ENCODE data around the gene PPARGC1A. TPM values are rescaled to one million over a fixed set of nuclear protein-coding genes. Genes with fewer than 3 reads are reported as not detected.

Gene PPARGC1A
- total and polyA plus RNA-seq, 10 of the 15 experiments (the other 5 are each of a cell fraction or from before 2014, with no cell fraction given), result 0.01 to 0.05 (median 0.04) TPM; not detected in 7

- ChIA-PET CTCF (no interaction called here), POLR2A (no interaction called here), RAD21 (ENCODE audit: unreplicated experiment) (no interaction called here), SMC1A (ENCODE audit: uncharacterized antibody, unreplicated experiment) (no interaction called here)
- H3K9me3 ChIP-seq (replicated peaks; ENCODE audit: control insufficient read depth, insufficient read depth, low read length), result no peaks in the 10 kb centered on the region
- H3K27me3 ChIP-seq (replicated peaks in 1 of 2; ENCODE audit: control insufficient read depth in 2 of 2, insufficient read depth in 2 of 2, low read length in 1 of 2), result peaks cover 0 to 1% of the 10 kb centered on the region in 2 experiments; a peak in 1 of 4 replicates
- no peaks in the 10 kb centered on the region for H3K36me3 ChIP-seq (ENCODE audit: control insufficient read depth in 2 of 2, insufficient read depth in 2 of 2, low read length in 1 of 2)
- WGBS (ENCODE audit: insufficient coverage, insufficient replicate concordance, low lambda C conversion rate, missing lambda C conversion rate), result 37% methylated on average over 7 of the region's 7 CpGs
- intact Hi-C loops (cut with micrococcal nuclease; ENCODE audit: unreplicated experiment), result no loop called here
- no peak overlapping the region for H3K9ac ChIP-seq (ENCODE audit: control insufficient read depth, insufficient read depth, low read length)
- no peaks in the 10 kb centered on the region for H4K20me1 ChIP-seq (ENCODE audit: control insufficient read depth, insufficient read depth)
- in situ Hi-C loops (cut with MboI), result no loop called here
- H3K79me2 ChIP-seq (ENCODE audit: control insufficient read depth, insufficient read depth, low read length), result no peaks in the 10 kb centered on the region
- H2AFZ ChIP-seq (ENCODE audit: control insufficient read depth, low read depth, low read length), result no peak overlapping the region
- no peak overlapping the region for H3K4me2 ChIP-seq (ENCODE audit: control insufficient read depth, insufficient read depth)
- ATAC-seq (no peak), FAIRE-seq (no peak), DNase-seq (ENCODE audit: low read depth, low spot score) (no peak)
- TF ChIP-seq POLR2AphosphoS2 (IDR thresholded peaks at IDR 0.05; ENCODE audit: low read depth, low read length) (no peak), BACH1 (IDR thresholded peaks at IDR 0.05; ENCODE audit: borderline replicate concordance) (no peak), BMI1 (IDR thresholded peaks at IDR 0.05; ENCODE audit: borderline replicate concordance) (no peak), ZNF217 (IDR thresholded peaks at IDR 0.05) (no peak), KLF5 (IDR thresholded peaks at IDR 0.05; ENCODE audit: partially characterized antibody) (no peak), SREBF2 (IDR thresholded peaks at IDR 0.05; ENCODE audit: low read length) (no peak), JUNB (IDR thresholded peaks at IDR 0.05) (no peak), YBX1 (IDR thresholded peaks at IDR 0.05) (no peak)
- no peaks in the 10 kb centered on the region for H3K4me1 ChIP-seq (ENCODE audit: control insufficient read depth, insufficient read depth, low read length)
- no peak overlapping the region for H3K4me3 ChIP-seq
- no peak overlapping the region for H3K27ac ChIP-seq (ENCODE audit: control insufficient read depth, insufficient read depth)
- no TSS peak for BruUV-seq (replicated peaks)
Observed at GRCh38 chr4:23887989-23888388, 1.9 kb downstream of the PPARGC1A start.

- peaks cover 0 to 1% of the 10 kb centered on the region in 2 experiments; a peak in 1 of 4 replicates for H3K27me3 ChIP-seq (replicated peaks in 1 of 2; ENCODE audit: control insufficient read depth in 2 of 2, insufficient read depth in 2 of 2, low read length in 1 of 2)
- no peaks in the 10 kb centered on the region for H3K36me3 ChIP-seq (ENCODE audit: control insufficient read depth in 2 of 2, insufficient read depth in 2 of 2, low read length in 1 of 2)
- H3K4me3 ChIP-seq, result no peak overlapping the region
- no peak for FAIRE-seq
- no peaks in the 10 kb centered on the region for H3K79me2 ChIP-seq (ENCODE audit: control insufficient read depth, insufficient read depth, low read length)
- 56% methylated on average over 3 of the region's 3 CpGs for WGBS (ENCODE audit: insufficient coverage, insufficient replicate concordance, low lambda C conversion rate, missing lambda C conversion rate)
- ChIA-PET CTCF (no interaction called here), RAD21 (ENCODE audit: unreplicated experiment) (no interaction called here), SMC1A (ENCODE audit: uncharacterized antibody, unreplicated experiment) (no interaction called here), POLR2A (no interaction called here)
- intact Hi-C loops (cut with micrococcal nuclease; ENCODE audit: unreplicated experiment) (no loop called here), in situ Hi-C loops (cut with MboI) (no loop called here)
- no peak for ATAC-seq
- no peaks in the 10 kb centered on the region for H3K9me3 ChIP-seq (replicated peaks; ENCODE audit: control insufficient read depth, insufficient read depth, low read length)
- no peaks in the 10 kb centered on the region for H3K4me1 ChIP-seq (ENCODE audit: control insufficient read depth, insufficient read depth, low read length)
- H2AFZ ChIP-seq (ENCODE audit: control insufficient read depth, low read depth, low read length), result no peak overlapping the region
- no peak overlapping the region for H3K9ac ChIP-seq (ENCODE audit: control insufficient read depth, insufficient read depth, low read length)
- BruUV-seq (replicated peaks), result no TSS peak
- no peaks in the 10 kb centered on the region for H4K20me1 ChIP-seq (ENCODE audit: control insufficient read depth, insufficient read depth)
- no peak for DNase-seq (ENCODE audit: low read depth, low spot score)
- no peak overlapping the region for H3K27ac ChIP-seq (ENCODE audit: control insufficient read depth, insufficient read depth)
- H3K4me2 ChIP-seq (ENCODE audit: control insufficient read depth, insufficient read depth), result no peak overlapping the region
- TF ChIP-seq EED (IDR thresholded peaks at IDR 0.05; ENCODE audit: low read depth), result no peak
- TF ChIP-seq ATF7 (IDR thresholded peaks at IDR 0.05; ENCODE audit: low read depth), result no peak
- TF ChIP-seq TCF12 (IDR thresholded peaks at IDR 0.05; ENCODE audit: low read depth, low read length), result no peak
- TF ChIP-seq MXI1 (IDR thresholded peaks at IDR 0.05; ENCODE audit: low read depth, low read length), result no peak
- TF ChIP-seq PAX5 (IDR thresholded peaks at IDR 0.05; ENCODE audit: borderline replicate concordance, low read depth, low read length), result no peak
- TF ChIP-seq ZNF217 (IDR thresholded peaks at IDR 0.05), result no peak
- no peak for TF ChIP-seq NBN (IDR thresholded peaks at IDR 0.05)
- no peak for TF ChIP-seq ZNF207 (IDR thresholded peaks at IDR 0.05; ENCODE audit: borderline replicate concordance)
- TF ChIP-seq KAT2A (conservative IDR thresholded peaks at IDR 0.05; ENCODE audit: control insufficient read depth, low read depth, low read length), result no peak
- TF ChIP-seq IRF4 (IDR thresholded peaks at IDR 0.05; ENCODE audit: low read depth, low read length), result no peak
- no peak for TF ChIP-seq JUND (IDR thresholded peaks at IDR 0.05; ENCODE audit: low read depth, low read length)
- no peak for TF ChIP-seq EP300 (IDR thresholded peaks at IDR 0.05; ENCODE audit: borderline replicate concordance in 1 of 2, control insufficient read depth in 1 of 2, low read depth in 2 of 2, low read length in 2 of 2)
- TF ChIP-seq ZNF24 (IDR thresholded peaks at IDR 0.05), result no peak
- no peak for TF ChIP-seq NR2C2 (IDR thresholded peaks at IDR 0.05; ENCODE audit: borderline replicate concordance, control insufficient read depth, insufficient read length, low read depth)
- TF ChIP-seq SREBF2 (IDR thresholded peaks at IDR 0.05; ENCODE audit: low read length), result no peak
Observed at GRCh38 chr4:23887173-23887572, 2.7 kb downstream of the PPARGC1A start.
